GM21576 (cell line): ENCODE measurements around the gene TRIM72.
A peak's percentile ranks its signal among the peaks of the same experiment; 100 is the strongest.
"Not testable (repeated sequence)": the region's sequence is repeated elsewhere in the genome, so short reads cannot be mapped to it uniquely, and the experiment has no call there.

ENCODE experiments used
- ATAC-seq: cut with Tn5 transposase; IDR thresholded peaks from one replicate; pipeline ENCODE4 v1.9.1; 2021; ENCODE audit warnings: mild to moderate bottlenecking, moderate library complexity; ENCODE audit not compliant: unreplicated experiment

The TRIM72 gene

GRCh38 chr16:31251435-31251834 is 37.5 kb downstream of the TRIM72 start:
- ATAC-seq = no peak

DNA sequence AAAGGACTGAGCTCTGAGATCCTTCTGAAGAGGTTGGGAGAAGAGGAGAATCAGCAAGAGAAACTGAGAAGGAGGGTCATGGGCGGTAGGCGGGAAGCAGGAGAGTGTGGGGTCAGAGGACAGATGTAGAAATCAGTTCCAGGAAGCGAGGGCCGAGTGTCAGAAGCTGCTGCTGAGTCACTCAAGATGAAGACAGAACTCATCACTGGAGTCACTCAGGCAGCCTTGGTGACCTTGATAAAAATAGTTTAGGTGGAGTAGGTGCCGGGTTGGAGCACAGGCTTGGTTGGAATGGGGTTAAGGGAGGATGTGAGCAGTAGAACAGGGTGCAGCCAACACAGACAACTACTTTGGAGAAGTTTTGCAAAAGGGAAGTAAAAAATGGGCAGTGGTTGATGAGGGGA is 39.7 kb downstream of the TRIM72 start:
- ATAC-seq = no peak

DNA sequence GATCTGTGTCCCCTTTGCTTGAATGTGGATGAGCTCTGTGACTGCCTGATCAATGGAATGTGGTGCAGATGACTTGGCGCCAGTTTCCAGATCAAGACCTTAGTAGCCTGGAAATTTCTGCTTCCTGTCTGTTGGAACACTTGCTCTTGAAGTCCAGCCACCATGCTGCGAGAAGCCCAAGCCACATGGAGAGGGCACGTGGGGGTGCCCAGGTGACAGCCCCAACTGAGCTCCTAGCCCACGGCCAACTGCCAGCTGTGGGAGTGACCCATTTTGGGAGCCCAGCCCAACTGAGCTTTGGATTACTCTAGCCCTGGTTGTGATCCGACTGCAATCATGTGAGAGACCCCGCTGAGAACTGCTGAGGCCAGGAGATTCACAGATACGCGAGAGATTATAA is 42.5 kb downstream of the TRIM72 start:
- no peak for ATAC-seq

DNA sequence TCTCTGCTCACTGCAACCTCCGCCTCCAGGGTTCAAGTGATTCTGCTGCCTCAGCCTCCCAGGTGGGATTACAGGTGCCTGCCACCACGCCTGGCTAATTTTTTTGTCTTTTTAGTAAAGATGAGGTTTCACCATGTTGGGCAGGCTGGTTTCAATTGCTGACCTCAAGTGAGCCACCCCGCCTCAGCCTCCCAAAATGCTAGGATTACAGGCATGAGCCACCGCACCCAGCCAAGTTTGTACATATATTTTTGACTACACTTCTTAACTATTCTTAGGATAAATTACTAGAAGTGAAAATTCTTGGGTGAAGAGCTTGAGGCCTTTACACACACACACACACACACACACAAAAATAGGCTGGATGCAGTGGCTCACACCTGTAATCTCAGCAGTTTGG is 44.4 kb downstream of the TRIM72 start:
- no peak for ATAC-seq

DNA sequence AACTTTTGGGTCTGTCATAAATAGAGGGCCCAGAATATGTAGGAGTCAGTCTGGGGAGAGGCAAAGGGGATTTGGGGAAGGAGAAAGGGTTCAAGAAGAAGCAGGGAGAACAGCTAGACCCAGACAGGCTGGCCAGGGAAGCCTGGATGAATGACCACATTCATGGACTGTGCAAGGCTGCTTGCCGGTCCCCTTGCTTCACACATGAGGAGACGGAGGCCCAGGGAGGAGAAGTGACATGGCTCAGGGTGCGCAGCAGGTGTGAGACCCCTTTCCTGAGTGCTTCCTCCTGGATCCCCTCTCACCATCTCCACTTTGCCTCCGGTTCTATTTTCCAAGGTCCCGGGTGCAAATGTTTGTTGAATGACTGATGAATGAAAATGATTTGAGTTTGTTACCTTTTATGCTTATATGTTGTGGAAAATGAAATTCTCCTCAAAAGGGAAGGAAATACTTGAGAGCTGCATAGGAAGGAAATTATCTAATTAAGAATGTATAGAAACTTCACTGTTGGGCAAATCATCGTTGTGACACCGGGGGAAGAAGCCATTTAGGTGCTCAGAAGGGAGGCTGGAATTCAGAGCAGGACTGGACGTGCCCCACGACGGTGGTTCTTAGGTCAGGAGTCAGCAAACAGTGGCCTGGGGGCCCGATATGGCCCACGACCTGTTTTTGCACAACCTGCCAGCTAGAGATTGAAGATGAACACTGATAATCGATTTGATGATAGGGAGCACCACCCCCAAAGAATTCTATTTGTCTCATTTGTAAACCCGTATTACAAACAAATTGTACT is 46.4 kb downstream of the TRIM72 start:
- no peak for ATAC-seq

- ATAC-seq = no peak
Observed at GRCh38 chr16:31262084-31262483, 48.2 kb downstream of the TRIM72 start.

GRCh38 chr16:31265329-31266245 is 51.7 kb downstream of the TRIM72 start:
- peak; percentile 86 for ATAC-seq

DNA sequence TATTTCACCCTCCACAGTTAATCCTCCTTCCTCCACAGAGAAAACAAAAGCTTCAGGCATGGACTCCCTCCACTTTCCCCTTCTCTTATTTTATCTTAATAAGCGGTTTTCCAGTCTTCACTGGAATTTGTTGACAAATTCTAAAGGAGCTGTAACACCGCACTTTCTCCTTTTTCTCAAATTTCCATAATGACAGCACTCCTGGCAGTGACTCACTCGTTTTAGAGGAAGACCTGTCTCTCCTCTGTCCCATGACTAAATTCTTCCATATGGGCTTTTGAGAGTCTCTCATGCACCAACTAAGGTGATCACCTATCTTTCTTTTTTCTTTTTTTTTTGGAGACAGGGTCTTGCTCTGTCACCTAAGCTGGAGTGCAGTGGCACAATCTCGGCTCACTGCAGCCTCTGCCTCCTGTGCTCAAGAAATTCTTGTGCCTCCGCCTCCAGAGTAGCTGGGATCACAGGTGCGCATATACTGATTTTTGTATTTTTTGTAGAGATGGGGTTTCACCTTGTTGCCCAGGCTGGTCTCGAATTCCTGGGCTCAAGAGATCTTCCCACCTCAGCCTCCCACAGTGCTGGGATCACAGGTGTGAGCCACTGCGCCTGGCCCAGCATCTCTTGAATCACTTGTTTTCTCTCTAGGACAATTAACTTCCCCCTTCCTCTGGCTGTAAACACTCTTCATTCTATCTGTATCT is 53.6 kb downstream of the TRIM72 start:
- ATAC-seq = no peak

GRCh38 chr16:31268033-31268365 is 54.1 kb downstream of the TRIM72 start:
- ATAC-seq = no peak

- no peak for ATAC-seq
Observed at GRCh38 chr16:31268891-31269290, 55.0 kb downstream of the TRIM72 start.

- ATAC-seq = no peak
Observed at GRCh38 chr16:31269541-31269940, 55.6 kb downstream of the TRIM72 start.

DNA sequence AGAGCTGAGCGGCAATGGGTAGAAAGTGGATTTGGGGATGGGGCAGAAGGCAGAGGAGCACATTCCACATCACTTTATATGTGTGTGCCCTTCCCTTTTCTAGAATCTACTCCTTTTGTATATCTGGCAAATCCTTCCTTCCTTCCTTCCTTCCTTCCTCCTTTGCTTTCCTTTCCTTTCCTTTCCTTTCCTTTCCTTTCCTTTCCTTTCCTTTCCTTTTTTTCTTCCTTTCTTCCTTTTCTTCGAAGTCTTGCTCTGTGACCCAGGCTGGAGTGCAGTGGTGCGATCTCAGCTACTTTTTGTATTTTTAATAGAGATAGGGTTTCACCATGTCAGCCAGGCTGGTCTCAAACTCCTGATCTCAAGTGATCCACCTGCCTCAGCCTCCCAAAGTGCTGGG is 56.1 kb downstream of the TRIM72 start:
- ATAC-seq = not testable (repeated sequence)

- no peak for ATAC-seq
Observed at GRCh38 chr16:31270795-31271194, 56.9 kb downstream of the TRIM72 start.

- no peak for ATAC-seq
Observed at GRCh38 chr16:31271621-31272190, 57.8 kb downstream of the TRIM72 start.

DNA sequence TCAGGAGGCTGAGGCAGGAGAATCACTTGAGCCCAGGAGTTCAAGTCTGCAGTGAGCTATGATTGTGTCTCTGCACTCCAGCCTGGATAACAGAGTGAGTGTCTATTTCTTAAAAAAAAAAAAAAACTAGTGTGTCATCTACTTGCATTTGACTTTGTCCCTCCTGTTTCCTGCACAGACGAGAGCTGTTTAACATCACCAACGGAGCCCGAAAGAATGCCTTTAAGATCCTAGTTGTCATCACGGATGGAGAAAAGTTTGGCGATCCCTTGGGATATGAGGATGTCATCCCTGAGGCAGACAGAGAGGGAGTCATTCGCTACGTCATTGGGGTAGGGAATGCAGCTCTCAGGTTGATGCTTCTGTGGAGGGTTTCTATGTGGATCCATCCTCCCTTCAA is 59.3 kb downstream of the TRIM72 start:
- no peak for ATAC-seq

- ATAC-seq = no peak
Observed at GRCh38 chr16:31273676-31274075, 59.8 kb downstream of the TRIM72 start.

GRCh38 chr16:31274831-31275816 is 61.2 kb downstream of the TRIM72 start:
- no peak for ATAC-seq

DNA sequence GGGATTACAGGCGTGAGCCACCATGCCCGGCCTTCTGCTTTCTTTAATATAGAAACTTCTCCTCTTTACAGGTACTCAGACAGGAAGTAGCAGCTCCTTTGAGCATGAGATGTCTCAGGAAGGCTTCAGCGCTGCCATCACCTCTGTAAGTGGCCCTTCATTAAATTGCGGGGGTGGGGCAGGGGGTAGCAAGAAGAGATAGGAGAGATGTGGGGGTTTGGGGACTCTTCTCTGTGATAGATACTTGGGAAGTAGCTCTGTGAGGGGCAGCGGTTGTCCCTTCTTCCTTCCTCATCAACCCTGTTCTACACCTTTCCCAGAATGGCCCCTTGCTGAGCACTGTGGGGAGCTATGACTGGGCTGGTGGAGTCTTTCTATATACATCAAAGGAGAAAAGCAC is 62.7 kb downstream of the TRIM72 start:
- ATAC-seq = no peak

DNA sequence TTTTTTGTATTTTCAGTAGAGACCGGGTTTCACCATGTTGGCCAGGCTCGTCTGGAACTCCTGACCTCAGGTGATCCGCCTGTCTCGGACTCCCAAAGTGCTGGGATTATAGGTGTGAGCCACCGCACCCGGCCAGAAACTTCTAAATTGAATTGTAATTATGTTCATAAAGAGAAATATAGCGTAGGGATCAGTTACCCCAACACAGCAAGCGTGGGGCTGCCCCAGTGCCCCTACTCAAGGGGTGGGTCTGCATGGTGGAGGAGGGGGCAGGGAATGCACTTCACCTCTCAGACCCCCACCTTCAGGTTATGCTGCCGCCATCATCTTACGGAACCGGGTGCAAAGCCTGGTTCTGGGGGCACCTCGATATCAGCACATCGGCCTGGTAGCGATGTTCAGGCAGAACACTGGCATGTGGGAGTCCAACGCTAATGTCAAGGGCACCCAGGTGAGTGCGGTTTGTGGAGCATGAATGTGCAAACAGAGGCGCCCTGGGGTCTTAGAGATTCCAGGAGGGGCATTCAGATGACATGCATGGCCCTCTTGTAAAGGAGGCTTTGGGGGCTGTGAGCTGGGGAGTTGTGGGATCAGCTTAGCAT is 63.8 kb downstream of the TRIM72 start:
- no peak for ATAC-seq

DNA sequence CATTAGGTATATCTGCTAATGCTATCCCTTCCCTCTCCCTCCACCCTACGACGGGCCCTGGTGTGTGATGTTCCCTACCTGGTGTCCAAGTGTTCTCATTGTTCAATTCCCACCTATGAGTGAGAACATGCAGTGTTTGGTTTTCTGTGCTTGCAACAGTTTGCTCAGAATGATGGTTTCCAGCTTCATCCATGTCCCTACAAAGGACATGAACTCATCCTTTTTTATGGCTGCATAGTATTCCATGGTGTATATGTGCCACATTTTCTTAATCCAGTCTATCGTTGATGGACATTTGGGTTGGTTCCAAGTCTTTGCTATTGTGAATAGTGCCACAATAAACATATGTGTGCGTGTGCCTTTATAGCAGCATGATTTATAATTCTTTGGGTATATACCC is 64.9 kb downstream of the TRIM72 start:
- ATAC-seq = not testable (repeated sequence)
